ENCODE measurements around the gene ZNF837.

Gene ZNF837

GRCh38 chr19:58367698-58368454 is 13.0 kb downstream of the ZNF837 start:
- no peak for FAIRE-seq

GRCh38 chr19:58366585-58367430 is 14.0 kb downstream of the ZNF837 start:
- FAIRE-seq, result no peak

- no peak for FAIRE-seq
These were observed 16.7 kb downstream of the ZNF837 start for GRCh38 chr19:58364146-58364545.

- no peak for FAIRE-seq
These were observed 18.4 kb downstream of the ZNF837 start, which contains the start of gene ZNF497 for GRCh38 chr19:58362272-58362994. Gene ZNF497 (minus strand): TSS chr19:58362751. CDS start chr19:58357635, 5,116 bp downstream.

GRCh38 chr19:58361900-58362271 is 18.9 kb downstream of the ZNF837 start:
- FAIRE-seq, result no peak

GRCh38 chr19:58357481-58358145 is 23.2 kb downstream of the ZNF837 start:
- FAIRE-seq, result no peak

GRCh38 chr19:58356766-58357480 is 23.9 kb downstream of the ZNF837 start:
- no peak for FAIRE-seq

GRCh38 chr19:58355908-58356765 is 24.7 kb downstream of the ZNF837 start:
- no peak for FAIRE-seq

- FAIRE-seq, result no peak
These were observed 25.5 kb downstream of the ZNF837 start for GRCh38 chr19:58355215-58355796.

- FAIRE-seq, result no peak
These were observed 26.3 kb downstream of the ZNF837 start for GRCh38 chr19:58354478-58355030.

GRCh38 chr19:58353717-58354477 is 26.9 kb downstream of the ZNF837 start:
- no peak for FAIRE-seq

GRCh38 chr19:58352760-58353671 is 27.8 kb downstream of the ZNF837 start, which contains the start of gene A1BG:
Gene A1BG (minus strand): TSS chr19:58353492. CDS start chr19:58353437, 55 bp downstream.
- FAIRE-seq, result no peak

GRCh38 chr19:58351990-58352755 is 28.7 kb downstream of the ZNF837 start:
- FAIRE-seq, result no peak

GRCh38 chr19:58351558-58351878 is 29.3 kb downstream of the ZNF837 start:
- no peak for FAIRE-seq

GRCh38 chr19:58350871-58351557 is 29.8 kb downstream of the ZNF837 start:
- FAIRE-seq, result no peak

- FAIRE-seq, result no peak
These were observed 30.6 kb downstream of the ZNF837 start for GRCh38 chr19:58350001-58350861.

Data from colon (tissue), 2 donors.